ENCODE results near the gene UNC13D. TPM values are rescaled to one million over a fixed set of nuclear protein-coding genes. Genes with fewer than 3 reads are reported as not detected.

Gene UNC13D
- total RNA-seq, 1 donor from 2014 or later = 6.8 TPM

GRCh38 chr17:75803883-75804282, 40.3 kb downstream of the UNC13D start:
- H3K27me3 Mint-ChIP-seq (ENCODE audit: low read depth) = no peaks in the 10 kb centered on the region
- H3K36me3 Mint-ChIP-seq = peaks cover 7% of the 10 kb centered on the region
- H3K27ac Mint-ChIP-seq = no peak overlapping the region
- no peak overlapping the region for H3K4me3 Mint-ChIP-seq
- no peak for DNase-seq (ENCODE audit: low spot score in 2 of 2, unreplicated experiment in 2 of 2)
- H3K9me3 Mint-ChIP-seq = no peaks in the 10 kb centered on the region
- H3K4me1 Mint-ChIP-seq = peaks cover 4% of the 10 kb centered on the region
- no peak for TF ChIP-seq CTCF (IDR thresholded peaks at IDR 0.05; ENCODE audit: unreplicated experiment)

- no peaks in the 10 kb centered on the region for H3K4me1 Mint-ChIP-seq
- no peak for DNase-seq (ENCODE audit: low spot score in 2 of 2, unreplicated experiment in 2 of 2)
- H3K9me3 Mint-ChIP-seq = no peaks in the 10 kb centered on the region
- H3K27me3 Mint-ChIP-seq (ENCODE audit: low read depth) = no peaks in the 10 kb centered on the region
- H3K4me3 Mint-ChIP-seq = no peak overlapping the region
- H3K27ac Mint-ChIP-seq = no peak overlapping the region
- peaks cover 13% of the 10 kb centered on the region for H3K36me3 Mint-ChIP-seq
- no peak for TF ChIP-seq CTCF (IDR thresholded peaks at IDR 0.05; ENCODE audit: unreplicated experiment)
These were observed 44.8 kb downstream of the UNC13D start for GRCh38 chr17:75799402-75799801.

GRCh38 chr17:75795820-75796607, 48.2 kb downstream of the UNC13D start:
- no peak overlapping the region for H3K4me3 Mint-ChIP-seq
- H3K27ac Mint-ChIP-seq = no peak overlapping the region
- H3K36me3 Mint-ChIP-seq = peaks cover 21% of the 10 kb centered on the region
- no peak for DNase-seq (ENCODE audit: low spot score in 2 of 2, unreplicated experiment in 2 of 2)
- TF ChIP-seq CTCF (IDR thresholded peaks at IDR 0.05; ENCODE audit: unreplicated experiment) = no peak
- H3K9me3 Mint-ChIP-seq = no peaks in the 10 kb centered on the region
- no peaks in the 10 kb centered on the region for H3K27me3 Mint-ChIP-seq (ENCODE audit: low read depth)
- H3K4me1 Mint-ChIP-seq = no peaks in the 10 kb centered on the region

- DNase-seq (ENCODE audit: low spot score in 2 of 2, unreplicated experiment in 2 of 2) = no peak
- Mint-ChIP-seq H3K27me3 (ENCODE audit: low read depth) (no peaks in the 10 kb centered on the region), H3K9me3 (no peaks in the 10 kb centered on the region), H3K4me1 (peaks cover 3% of the 10 kb centered on the region), H3K4me3 (no peak overlapping the region), H3K36me3 (peaks cover 17% of the 10 kb centered on the region), H3K27ac (no peak overlapping the region)
- TF ChIP-seq CTCF (IDR thresholded peaks at IDR 0.05; ENCODE audit: unreplicated experiment) = no peak
These were observed 50.7 kb downstream of the UNC13D start for GRCh38 chr17:75793460-75793859.

- no peak for DNase-seq (ENCODE audit: low spot score in 2 of 2, unreplicated experiment in 2 of 2)
- peaks cover 13% of the 10 kb centered on the region for H3K36me3 Mint-ChIP-seq
- H3K27me3 Mint-ChIP-seq (ENCODE audit: low read depth) = no peaks in the 10 kb centered on the region
- no peak for TF ChIP-seq CTCF (IDR thresholded peaks at IDR 0.05; ENCODE audit: unreplicated experiment)
- no peak overlapping the region for H3K4me3 Mint-ChIP-seq
- peaks cover 11% of the 10 kb centered on the region for H3K4me1 Mint-ChIP-seq
- no peaks in the 10 kb centered on the region for H3K9me3 Mint-ChIP-seq
- no peak overlapping the region for H3K27ac Mint-ChIP-seq
These were observed 53.0 kb downstream of the UNC13D start for GRCh38 chr17:75791254-75791653.
